Aorta (tissue), 5 donors: ENCODE results near the gene SMAD3. TPM values are rescaled to one million over a fixed set of nuclear protein-coding genes. Genes with fewer than 3 reads are reported as not detected.

Experiments used
- ATAC-seq: fragments of 200-7000 bp; cut with Tn5 transposase; one replicate; pipeline ENCODE4 v1.9.1; 2022; ENCODE audit warnings: moderate library complexity; ENCODE audit not compliant: low FRiP score
- DNase-seq, 2 donors: peaks; one replicate each; pipeline ENCODE4 v3.0.0-alpha.2; 2020
- H3K27ac ChIP-seq, 2 donors: one replicate each; pipeline ENCODE4 v1.5.1; 2013; ENCODE audit warnings: low read length in 2 of 2, mild to moderate bottlenecking in 2 of 2, moderate library complexity in 2 of 2, control low read depth in 1 of 2, inconsistent platforms in 1 of 2, low read depth in 1 of 2
- H3K27me3 ChIP-seq, 2 donors: one replicate each; pipeline ENCODE4 v1.6.1; 2013; ENCODE audit warnings: control low read depth in 1 of 2, low read length in 1 of 2, mild to moderate bottlenecking in 1 of 2, moderate library complexity in 1 of 2; ENCODE audit not compliant: insufficient read depth in 2 of 2, control insufficient read depth in 1 of 2
- H3K36me3 ChIP-seq, 2 donors: one replicate each; pipeline ENCODE4 v1.6.1; 2013; ENCODE audit warnings: control low read depth in 1 of 2, low read length in 1 of 2, mild to moderate bottlenecking in 1 of 2; ENCODE audit not compliant: insufficient read depth in 2 of 2, control insufficient read depth in 1 of 2
- H3K4me1 ChIP-seq, 2 donors: one replicate each; pipeline ENCODE4 v1.6.1; 2013; ENCODE audit warnings: low read length in 2 of 2, control low read depth in 1 of 2, mild to moderate bottlenecking in 1 of 2, moderate library complexity in 1 of 2; ENCODE audit not compliant: insufficient read depth in 2 of 2, control insufficient read depth in 1 of 2
- H3K4me3 ChIP-seq, 2 donors: one replicate each; pipeline ENCODE4 v1.5.1; 2013; ENCODE audit warnings: low read length in 2 of 2, control low read depth in 1 of 2, mild to moderate bottlenecking in 1 of 2
- H3K9me3 ChIP-seq: one replicate; pipeline ENCODE4 v1.6.1; 2013; ENCODE audit warnings: mild to moderate bottlenecking, low read length; ENCODE audit not compliant: control insufficient read depth
- WGBS, 2 donors: extraction: QIAGEN DNeasy Blood & Tissue Kit; methylation state at CpG; one replicate each; pipeline ENCODE4 v1.1.7; 2013; 5-methylcytosine and 5-hydroxymethylcytosine counted together
- intact Hi-C, 2 donors: fragments of 100-400 bp; cut with DNase I; formaldehyde crosslinking; loops; one replicate each; pipeline versions ENCODE4 v1.14.2 to v1.15.0; 2022
- polyA plus RNA-seq, 2 donors: library from polyadenylated mRNA; stranded (reverse); fragments of 200-250 nt; gene quantifications; one replicate each; pipeline ENCODE4 v1.2.3, GENCODE V29; 2013
- total RNA-seq, 2 donors: library from RNA; stranded (reverse); fragmentation: NEBNext Ultra II Directional; extraction: Animal tissue kit (Norgen Biotek cat#: 25700); gene quantifications; one replicate each; pipeline ENCODE4 v1.2.1, GENCODE V29; 2021
- donor health status: healthy with polysubstance abuse.
- donor health status: Bipolar disorder and iron deficiency.
- donor health status: DM: no; HTN: no; CAD: no.
- donor health status: DM: no; HTN: no; CAD: no.
- donor health status: DM: yes; HTN: yes; CAD: no.

SMAD3 gene
- total and polyA plus RNA-seq, 4 donors, result 7.1 to 90.8 (median 55.0) TPM

DNA sequence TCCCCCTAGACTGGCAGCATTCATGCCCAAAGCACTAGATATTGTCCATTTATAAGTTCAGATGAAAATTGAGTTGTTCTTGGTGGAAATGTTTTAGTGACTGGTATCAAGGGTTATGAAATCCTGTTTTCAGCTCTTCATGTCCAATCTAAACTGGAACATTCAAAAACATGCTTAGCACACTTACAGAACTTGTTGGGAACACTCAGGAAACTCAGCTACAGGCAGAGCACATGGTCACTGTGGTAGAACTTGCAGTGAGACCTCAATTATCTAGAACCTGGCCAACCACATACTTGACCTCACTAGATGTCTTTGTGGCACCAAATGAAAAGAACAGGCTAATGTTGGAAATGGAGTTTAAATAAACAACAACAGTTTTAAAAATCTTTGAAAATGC, 88.8 kb downstream of the SMAD3 start:
- no peaks in the 10 kb centered on the region for H3K9me3 ChIP-seq
- H3K4me1 ChIP-seq, result peaks cover 5% of the 10 kb centered on the region in 2 donors
- H3K36me3 ChIP-seq, result no peaks in the 10 kb centered on the region
- no peaks in the 10 kb centered on the region for H3K27me3 ChIP-seq
- DNase-seq, result no peak
- intact Hi-C loops, result loop anchor here in 1 of 2 donors (10.0 kb wide), 1 partner anchor 101 kb away; the partner anchor contains the start of genes AAGAB and IQCH
- ATAC-seq, result no peak
- H3K27ac ChIP-seq, result no peak overlapping the region
- H3K4me3 ChIP-seq, result no peak overlapping the region

DNA sequence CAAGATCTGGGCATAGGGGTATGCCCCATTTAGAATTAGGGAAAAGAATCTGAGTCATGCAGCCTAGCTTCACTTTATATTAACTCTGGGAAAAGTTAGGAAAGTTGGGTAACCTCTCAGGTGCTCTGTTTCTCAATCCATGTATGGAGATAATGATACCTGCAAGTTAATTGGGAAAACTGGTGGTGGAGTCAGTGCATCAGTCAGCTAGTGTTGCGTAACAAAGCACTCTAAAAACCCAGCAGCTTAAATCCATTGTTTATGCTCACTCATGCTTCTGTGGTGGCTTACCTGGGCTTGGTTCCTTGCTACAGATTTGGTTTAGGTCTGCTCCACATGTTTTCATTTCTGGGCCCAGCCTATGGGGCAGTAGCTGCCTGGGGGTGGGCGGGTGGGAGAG, 91.0 kb downstream of the SMAD3 start:
- Histone ChIP-seq H3K9me3 (no peaks in the 10 kb centered on the region), H3K27me3 (no peaks in the 10 kb centered on the region), H3K36me3 (no peaks in the 10 kb centered on the region), H3K27ac (no peak overlapping the region), H3K4me3 (no peak overlapping the region), H3K4me1 (no peaks in the 10 kb centered on the region)
- ATAC-seq (no peak), DNase-seq (no peak)
- intact Hi-C loops, result loop anchor here in 1 of 2 donors (10.0 kb wide), 1 partner anchor 98 kb away; the partner anchor contains the start of genes AAGAB and IQCH
- 97 to 100% methylated on average over 2 of the region's 2 CpGs for WGBS, 2 donors

DNA sequence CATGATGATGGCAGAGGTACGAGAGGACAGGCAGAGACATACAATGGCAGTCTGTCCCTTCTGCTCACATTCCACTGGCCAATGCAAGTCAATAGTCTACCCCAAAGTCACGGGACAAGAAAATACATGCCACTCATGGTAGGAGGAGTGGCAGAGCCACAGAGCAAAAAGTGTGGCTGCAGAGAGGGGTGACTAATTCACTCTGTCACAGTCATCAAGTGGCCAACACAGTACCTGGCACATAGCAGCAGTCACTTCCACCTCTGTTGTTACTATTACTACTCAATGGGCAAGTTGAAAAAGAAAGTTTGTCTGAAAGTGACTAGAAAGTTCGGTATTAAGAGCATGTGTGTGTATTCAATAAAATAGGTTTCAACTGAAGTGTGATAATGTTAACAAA, 91.4 kb downstream of the SMAD3 start:
- DNase-seq (no peak), ATAC-seq (no peak)
- no peaks in the 10 kb centered on the region for H3K36me3 ChIP-seq
- no peak overlapping the region for H3K27ac ChIP-seq
- intact Hi-C loops, result loop anchor here in 1 of 2 donors (10.0 kb wide), 1 partner anchor 98 kb away; the partner anchor contains the start of genes AAGAB and IQCH
- H3K4me3 ChIP-seq, result no peak overlapping the region
- H3K27me3 ChIP-seq, result no peaks in the 10 kb centered on the region
- WGBS, 2 donors, result 95 to 98% methylated on average over 3 of the region's 3 CpGs
- H3K9me3 ChIP-seq, result no peaks in the 10 kb centered on the region
- H3K4me1 ChIP-seq, result no peaks in the 10 kb centered on the region

DNA sequence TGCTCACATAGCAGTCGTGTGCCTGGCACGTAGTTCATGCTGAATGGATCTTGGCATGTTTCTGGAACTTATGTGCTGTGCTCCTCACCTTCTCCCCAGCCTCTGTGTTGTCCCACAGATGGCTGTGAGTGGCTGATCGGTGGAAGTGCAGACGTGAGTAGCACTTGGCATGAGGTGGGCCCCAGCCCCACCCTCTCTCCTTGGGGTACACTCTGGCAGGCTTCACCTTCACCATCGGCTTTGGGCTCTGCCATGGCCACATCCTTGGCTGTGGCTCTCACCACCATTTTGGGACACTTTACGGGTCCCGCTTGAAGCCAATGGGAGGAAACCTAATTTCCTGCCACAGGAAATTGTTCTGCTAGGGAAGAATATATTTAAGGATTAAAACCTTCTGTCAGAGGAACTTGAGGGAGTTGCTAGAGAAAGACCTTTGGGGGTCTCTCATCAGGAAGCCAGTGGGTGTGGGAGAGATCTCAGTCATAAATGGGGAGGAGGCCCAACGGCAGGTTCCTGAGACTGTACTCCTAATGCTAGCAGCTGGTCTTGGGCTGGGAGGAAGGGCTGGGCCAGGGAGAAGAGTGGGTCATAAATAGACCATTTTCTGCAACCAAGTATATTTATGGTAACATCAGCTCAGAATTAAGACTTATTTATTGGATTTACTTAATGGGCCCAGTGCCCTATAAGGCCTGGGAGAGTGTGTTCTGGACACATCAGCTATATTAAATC, 92.3 kb downstream of the SMAD3 start:
- H3K9me3 ChIP-seq, result no peaks in the 10 kb centered on the region
- DNase-seq, result no peak
- intact Hi-C loops, result loop anchor here in 1 of 2 donors (10.0 kb wide), 1 partner anchor 97 kb away; the partner anchor contains the start of genes AAGAB and IQCH
- no peaks in the 10 kb centered on the region for H3K4me1 ChIP-seq
- ATAC-seq, result peak; percentile 50
- WGBS, 2 donors, result 85 to 92% methylated on average over 8 of the region's 8 CpGs
- no peaks in the 10 kb centered on the region for H3K27me3 ChIP-seq
- H3K4me3 ChIP-seq, result no peak overlapping the region
- no peak overlapping the region for H3K27ac ChIP-seq
- no peaks in the 10 kb centered on the region for H3K36me3 ChIP-seq

DNA sequence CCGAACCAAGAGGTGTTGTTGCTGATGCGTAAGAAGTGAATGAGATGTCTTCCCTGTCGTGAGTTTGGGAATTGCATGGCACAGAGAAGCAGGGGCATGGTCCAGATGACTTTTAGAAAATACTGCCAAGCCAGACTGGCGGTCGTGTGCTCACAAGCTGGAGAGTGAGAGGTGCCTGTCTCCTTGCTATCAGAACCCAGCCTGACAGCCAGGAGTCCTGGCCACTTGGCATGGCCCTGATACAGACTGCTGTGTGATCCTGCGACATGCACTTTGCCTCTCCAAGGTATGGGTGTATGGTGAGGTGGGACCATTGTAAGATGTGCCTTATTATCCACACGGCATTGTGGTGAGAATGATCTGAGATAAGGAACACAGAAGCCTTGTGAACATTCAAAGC, 93.0 kb downstream of the SMAD3 start:
- ATAC-seq, result no peak
- WGBS, 2 donors, result 42 to 46% methylated on average over 7 of the region's 7 CpGs
- Histone ChIP-seq H3K4me3 (no peak overlapping the region), H3K4me1 (no peaks in the 10 kb centered on the region), H3K9me3 (no peaks in the 10 kb centered on the region), H3K27me3 (no peaks in the 10 kb centered on the region), H3K27ac (no peak overlapping the region), H3K36me3 (no peaks in the 10 kb centered on the region)
- DNase-seq, result no peak
- intact Hi-C loops, result loop anchor here in 1 of 2 donors (10.0 kb wide), 1 partner anchor 96 kb away; the partner anchor contains the start of genes AAGAB and IQCH

DNA sequence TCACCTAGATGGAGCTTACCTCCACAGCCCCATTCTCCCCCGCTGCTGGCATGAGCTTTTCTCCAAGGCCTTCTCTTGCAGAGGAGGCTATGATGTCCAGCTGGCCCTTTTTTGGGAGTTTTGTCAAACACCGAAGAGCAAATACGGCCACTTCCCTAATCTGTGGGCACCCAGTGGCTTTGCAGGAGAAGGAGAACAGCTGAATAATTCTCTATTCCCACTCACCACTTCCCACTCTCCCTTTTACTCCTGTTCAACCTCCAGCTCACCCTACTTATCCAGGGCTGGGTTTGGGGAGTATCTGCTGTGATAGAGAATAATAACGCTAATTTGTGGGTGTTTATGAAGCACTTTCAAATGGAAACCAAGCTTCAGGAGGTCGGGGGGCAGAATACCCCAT, 96.0 kb downstream of the SMAD3 start:
- 94 to 96% methylated on average over 5 of the region's 5 CpGs for WGBS, 2 donors
- Histone ChIP-seq H3K4me3 (no peak overlapping the region), H3K27me3 (no peaks in the 10 kb centered on the region), H3K4me1 (peaks cover 0 to 4% of the 10 kb centered on the region in 2 donors), H3K27ac (no peak overlapping the region), H3K36me3 (no peaks in the 10 kb centered on the region), H3K9me3 (no peaks in the 10 kb centered on the region)
- DNase-seq, result no peak
- intact Hi-C loops, result no loop called here
- ATAC-seq, result no peak

DNA sequence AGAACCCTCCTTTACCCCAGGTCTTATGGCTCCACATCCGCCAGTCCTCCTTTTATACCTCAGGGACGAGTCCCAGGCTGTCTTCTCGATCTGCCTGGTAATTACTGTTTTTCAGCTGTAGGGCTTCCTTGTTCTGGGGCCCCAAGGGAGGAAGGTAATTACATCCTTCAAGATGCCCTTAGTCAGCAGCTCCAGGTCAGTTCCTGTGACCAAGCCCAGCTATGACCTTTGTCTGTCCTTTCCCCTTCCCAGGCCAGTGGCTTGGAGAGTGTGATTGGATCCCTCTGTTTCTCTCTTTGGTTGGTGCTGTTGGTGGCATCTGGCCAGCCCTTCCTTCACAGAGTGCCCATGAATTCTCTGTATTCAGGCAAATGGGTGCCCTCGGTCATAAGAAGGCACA, 96.5 kb downstream of the SMAD3 start:
- no peaks in the 10 kb centered on the region for H3K36me3 ChIP-seq
- intact Hi-C loops, result no loop called here
- peaks cover 0 to 5% of the 10 kb centered on the region in 2 donors for H3K4me1 ChIP-seq
- no peaks in the 10 kb centered on the region for H3K27me3 ChIP-seq
- no peak overlapping the region for H3K4me3 ChIP-seq
- ATAC-seq (no peak), DNase-seq (no peak)
- WGBS, 2 donors, result 80 to 81% methylated on average over 4 of the region's 4 CpGs
- no peak overlapping the region for H3K27ac ChIP-seq
- no peaks in the 10 kb centered on the region for H3K9me3 ChIP-seq

DNA sequence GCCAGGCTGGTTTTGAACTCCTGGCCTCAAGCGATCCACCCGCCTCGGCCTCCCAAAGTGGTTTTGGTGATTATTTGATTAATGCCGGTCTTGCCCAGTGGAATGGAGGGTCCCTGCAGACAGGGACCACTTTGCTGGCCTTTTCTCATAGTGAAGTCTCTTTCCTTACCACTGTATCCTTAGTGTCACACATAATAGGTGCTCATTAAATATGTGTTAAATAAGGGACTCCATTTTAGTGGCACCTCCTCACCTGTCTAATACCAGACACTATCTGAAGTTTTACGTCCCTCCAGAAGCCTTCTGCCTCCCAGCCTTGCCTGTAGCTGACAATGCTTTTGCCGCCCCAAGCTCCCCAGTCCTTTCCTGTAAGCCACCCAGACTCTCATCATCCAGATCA, 97.8 kb downstream of the SMAD3 start:
- WGBS, 2 donors, result 97 to 99% methylated on average over 6 of the region's 6 CpGs
- Histone ChIP-seq H3K36me3 (no peaks in the 10 kb centered on the region), H3K27me3 (no peaks in the 10 kb centered on the region), H3K4me3 (no peak overlapping the region), H3K27ac (no peak overlapping the region), H3K4me1 (peaks cover 0 to 5% of the 10 kb centered on the region in 2 donors), H3K9me3 (no peaks in the 10 kb centered on the region)
- DNase-seq (no peak), ATAC-seq (no peak)
- intact Hi-C loops, result no loop called here

DNA sequence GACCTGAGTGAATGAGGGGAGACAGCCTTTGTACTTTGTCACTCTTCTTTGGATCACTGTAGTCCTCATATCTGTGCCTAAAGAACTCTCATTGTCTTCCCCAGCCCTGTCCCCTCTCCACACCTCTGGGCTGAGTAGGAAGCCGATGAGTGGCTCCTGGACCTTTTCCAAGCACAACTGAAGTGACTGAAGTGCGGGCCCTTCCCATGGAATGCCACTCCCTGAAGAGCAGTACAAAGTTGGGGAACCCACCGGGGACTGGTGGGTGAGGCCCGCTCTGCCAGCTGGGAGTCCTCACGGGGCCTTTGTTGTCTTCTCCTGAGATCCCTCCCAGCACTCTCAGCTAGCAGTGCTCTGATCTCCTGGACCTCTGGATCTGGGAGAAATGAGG, 99.0 kb downstream of the SMAD3 start:
- DNase-seq, result no peak
- Histone ChIP-seq H3K4me1 (peaks cover 0 to 5% of the 10 kb centered on the region in 2 donors), H3K36me3 (no peaks in the 10 kb centered on the region), H3K4me3 (no peak overlapping the region), H3K27me3 (no peaks in the 10 kb centered on the region), H3K27ac (peak overlapping the region in 1 of 2 donors; percentile 38), H3K9me3 (no peaks in the 10 kb centered on the region)
- intact Hi-C loops, result no loop called here
- WGBS, 2 donors, result 24 to 26% methylated on average over 5 of the region's 5 CpGs
- no peak for ATAC-seq
